ENCODE measurements around the gene ARG2. TPM values are rescaled to one million over a fixed set of nuclear protein-coding genes. Genes with fewer than 3 reads are reported as not detected.
"Not testable (repeated sequence)": the region's sequence is repeated elsewhere in the genome, so short reads cannot be mapped to it uniquely, and the experiment has no call there.

ARG2 gene
- total RNA-seq, 1 experiment from 2014 or later, result 7.0 TPM

DNA sequence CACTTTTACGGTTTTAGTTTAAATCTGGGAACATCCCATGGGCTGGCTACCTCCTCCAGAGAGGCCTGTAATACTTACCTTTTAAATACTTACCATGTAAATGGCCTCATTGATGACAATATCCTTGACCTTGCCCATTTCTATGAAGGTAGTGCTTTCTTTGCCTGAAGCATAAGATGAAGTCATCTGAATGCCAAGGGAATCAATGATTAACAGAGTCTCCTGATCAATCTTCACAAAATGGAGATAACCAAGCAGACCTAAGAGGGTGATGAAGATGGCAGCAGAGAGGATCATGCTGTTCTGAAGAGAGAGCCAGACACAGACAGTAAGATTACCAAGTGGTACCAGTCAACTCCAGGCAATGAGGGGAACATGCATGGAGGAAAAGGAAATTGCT lies 26.1 kb upstream of the ARG2 start:
- H3K79me2 ChIP-seq (ENCODE audit: insufficient read depth, low read length), result peaks cover 15% of the 10 kb centered on the region; the same call in 1 of the 2 replicates
- H3K27me3 ChIP-seq (ENCODE audit: insufficient read depth, low read length); H3K4me1 ChIP-seq (ENCODE audit: control insufficient read depth in 1 of 2, insufficient read depth in 2 of 2, low read length in 2 of 2); H4K20me1 ChIP-seq (ENCODE audit: insufficient read depth); CTCF ChIA-PET; intact Hi-C loops (cut with micrococcal nuclease); ATAC-seq; H2AFZ ChIP-seq (ENCODE audit: low read depth, low read length, poor library complexity, severe bottlenecking); H3K4me2 ChIP-seq (ENCODE audit: low read length); DNase-seq (ENCODE audit: low read depth, low spot score); H3K4me3 ChIP-seq (replicated peaks in 1 of 2; ENCODE audit: low read depth in 1 of 2, low read length in 2 of 2); POLR2A ChIA-PET; H3K9me2 ChIP-seq (ENCODE audit: insufficient read depth); H3K9ac ChIP-seq (ENCODE audit: low read length); H3K27ac ChIP-seq (ENCODE audit: low read depth, low read length); BruUV-seq (replicated peaks); RAD21 ChIA-PET (ENCODE audit: low non-redundant PET in 1 of 2, low total read pairs in 2 of 2, uncharacterized antibody in 2 of 2, unreplicated experiment in 2 of 2); H3K9me3 ChIP-seq (ENCODE audit: control insufficient read depth in 1 of 2, insufficient read depth in 1 of 2, low read depth in 1 of 2, low read length in 2 of 2): not testable (repeated sequence)
- peaks cover 8 to 11% of the 10 kb centered on the region in 2 experiments; a peak in 3 of 4 replicates for H3K36me3 ChIP-seq (ENCODE audit: control insufficient read depth in 1 of 2, insufficient read depth in 2 of 2, low read length in 2 of 2)

GRCh38 chr14:67595392-67595791 lies 24.3 kb upstream of the ARG2 start:
- ChIA-PET POLR2A (no interaction called here), CTCF (interaction anchor here (1.7 kb wide), 1 partner anchor 11 kb away, joined by 3 read pairs; no protein-coding TSS in a partner anchor)
- H4K20me1 ChIP-seq (ENCODE audit: insufficient read depth), result no peaks in the 10 kb centered on the region

More at GRCh38 chr14:67595392-67595791, 24.3 kb upstream of the ARG2 start:
- Histone ChIP-seq H3K27ac (ENCODE audit: low read depth, low read length) (no peak overlapping the region), H3K36me3 (ENCODE audit: control insufficient read depth in 1 of 2, insufficient read depth in 2 of 2, low read length in 2 of 2) (peaks cover 4 to 5% of the 10 kb centered on the region in 2 experiments; a peak in 2 of 4 replicates), H3K9me2 (ENCODE audit: insufficient read depth) (no peaks in the 10 kb centered on the region), H3K4me2 (ENCODE audit: low read length) (no peak overlapping the region), H3K9me3 (ENCODE audit: control insufficient read depth in 1 of 2, insufficient read depth in 1 of 2, low read depth in 1 of 2, low read length in 2 of 2) (no peaks in the 10 kb centered on the region), H3K4me1 (ENCODE audit: control insufficient read depth in 1 of 2, insufficient read depth in 2 of 2, low read length in 2 of 2) (peaks cover 2 to 11% of the 10 kb centered on the region in 2 experiments; a peak in 2 of 4 replicates), H2AFZ (ENCODE audit: low read depth, low read length, poor library complexity, severe bottlenecking) (no peak overlapping the region), H3K27me3 (ENCODE audit: insufficient read depth, low read length) (no peaks in the 10 kb centered on the region), H3K4me3 (replicated peaks in 1 of 2; ENCODE audit: low read depth in 1 of 2, low read length in 2 of 2) (no peak overlapping the region), H3K79me2 (ENCODE audit: insufficient read depth, low read length) (peaks cover 20% of the 10 kb centered on the region), H3K9ac (ENCODE audit: low read length) (no peak overlapping the region)
- DNase-seq (ENCODE audit: low read depth, low spot score) (no peak), ATAC-seq (no peak)
- intact Hi-C loops (cut with micrococcal nuclease), result no loop called here
- RAD21 ChIA-PET (ENCODE audit: low non-redundant PET in 1 of 2, low total read pairs in 2 of 2, uncharacterized antibody in 2 of 2, unreplicated experiment in 2 of 2), result no interaction called here
- TF ChIP-seq TCF7L2 (IDR thresholded peaks at IDR 0.05; ENCODE audit: borderline replicate concordance, extremely low read depth, insufficient read depth, insufficient read length) (no peak), SIN3A (IDR thresholded peaks at IDR 0.05; ENCODE audit: low read depth) (no peak), REST (IDR thresholded peaks at IDR 0.05; ENCODE audit: low read depth) (no peak), JUND (IDR thresholded peaks at IDR 0.05) (no peak), SRF (IDR thresholded peaks at IDR 0.05; ENCODE audit: low read depth) (no peak), EZH2phosphoT487 (IDR thresholded peaks at IDR 0.05; ENCODE audit: borderline replicate concordance) (no peak), RAD21 (IDR thresholded peaks at IDR 0.05; ENCODE audit: low read depth) (no peak), SP1 (IDR thresholded peaks at IDR 0.05; ENCODE audit: low read depth) (no peak), FOSL1 (IDR thresholded peaks at IDR 0.05; ENCODE audit: low read depth) (no peak), ZFX (IDR thresholded peaks at IDR 0.05) (no peak)
- TF ChIP-seq, protein P1, sequence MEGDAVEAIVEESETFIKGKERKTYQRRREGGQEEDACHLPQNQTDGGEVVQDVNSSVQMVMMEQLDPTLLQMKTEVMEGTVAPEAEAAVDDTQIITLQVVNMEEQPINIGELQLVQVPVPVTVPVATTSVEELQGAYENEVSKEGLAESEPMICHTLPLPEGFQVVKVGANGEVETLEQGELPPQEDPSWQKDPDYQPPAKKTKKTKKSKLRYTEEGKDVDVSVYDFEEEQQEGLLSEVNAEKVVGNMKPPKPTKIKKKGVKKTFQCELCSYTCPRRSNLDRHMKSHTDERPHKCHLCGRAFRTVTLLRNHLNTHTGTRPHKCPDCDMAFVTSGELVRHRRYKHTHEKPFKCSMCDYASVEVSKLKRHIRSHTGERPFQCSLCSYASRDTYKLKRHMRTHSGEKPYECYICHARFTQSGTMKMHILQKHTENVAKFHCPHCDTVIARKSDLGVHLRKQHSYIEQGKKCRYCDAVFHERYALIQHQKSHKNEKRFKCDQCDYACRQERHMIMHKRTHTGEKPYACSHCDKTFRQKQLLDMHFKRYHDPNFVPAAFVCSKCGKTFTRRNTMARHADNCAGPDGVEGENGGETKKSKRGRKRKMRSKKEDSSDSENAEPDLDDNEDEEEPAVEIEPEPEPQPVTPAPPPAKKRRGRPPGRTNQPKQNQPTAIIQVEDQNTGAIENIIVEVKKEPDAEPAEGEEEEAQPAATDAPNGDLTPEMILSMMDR (IDR thresholded peaks at IDR 0.05 in 2 of 3, conservative IDR thresholded peaks at IDR 0.05 in 1 of 3; ENCODE audit: borderline replicate concordance in 1 of 3, insufficient read depth in 1 of 3, low read depth in 2 of 3, low read length in 2 of 3), result no peak
- BruUV-seq (replicated peaks), result no TSS peak
